NCI-H82 (cell line): ENCODE results near the gene RASGRP3.

ENCODE experiments used
- DNase-seq: peaks from one replicate; lab custom pipeline; 2025; lab: John Stamatoyannopoulos, UW

The RASGRP3 gene

GRCh38 chr2:33491441-33492084, 15.1 kb downstream of the RASGRP3 start:
- DNase-seq = no peak

GRCh38 chr2:33492399-33493134, 16.1 kb downstream of the RASGRP3 start:
- DNase-seq = no peak

DNA sequence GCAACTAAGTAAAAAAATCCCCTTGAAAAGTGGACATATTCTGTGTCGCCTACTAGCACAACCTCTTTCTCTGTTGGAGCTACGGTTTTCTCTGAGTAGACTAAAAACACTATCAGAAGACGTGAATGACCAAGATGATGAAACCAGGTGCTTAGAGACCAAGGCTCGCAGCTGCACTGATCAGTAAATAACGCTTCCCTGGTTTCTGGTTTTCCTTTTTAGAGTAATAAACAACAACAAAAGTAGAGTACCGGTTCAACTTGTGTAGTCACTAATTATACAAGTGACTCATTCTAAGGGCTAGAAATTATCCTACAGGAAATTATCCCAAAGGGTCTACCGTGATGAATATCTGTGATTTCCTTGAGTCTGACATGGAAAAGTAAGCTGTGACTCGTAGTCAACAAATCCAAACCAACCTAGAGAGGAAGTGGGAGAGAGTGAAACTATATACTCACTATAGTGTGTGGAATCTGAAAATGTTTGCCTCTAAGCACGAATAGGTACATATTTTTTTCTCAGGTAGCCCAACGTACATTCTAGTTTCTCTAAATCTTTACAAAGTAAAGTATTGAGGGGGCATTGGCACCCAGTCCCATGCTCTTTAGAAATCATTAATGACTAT, 17.8 kb downstream of the RASGRP3 start:
- DNase-seq = no peak

GRCh38 chr2:33494877-33495641, 18.6 kb downstream of the RASGRP3 start:
- DNase-seq = no peak

DNA sequence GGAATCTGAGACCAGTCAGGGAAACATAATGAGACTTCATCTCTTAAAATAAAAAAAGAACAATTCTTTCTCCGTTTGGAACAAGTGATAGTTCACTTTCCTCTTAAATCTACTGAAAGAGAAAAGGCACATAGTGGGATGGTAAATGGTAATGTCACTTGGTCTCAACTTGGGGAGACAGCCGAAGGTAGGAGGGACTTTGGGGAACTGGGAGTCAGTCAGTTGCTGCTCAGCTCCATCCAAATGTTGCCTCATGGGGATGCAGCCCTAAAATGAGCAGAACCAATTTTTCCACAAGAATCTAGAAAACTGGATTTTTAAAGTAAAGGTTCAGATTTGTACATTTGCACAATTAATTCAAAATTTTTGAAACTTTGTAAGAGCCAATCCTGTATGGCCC, 19.2 kb downstream of the RASGRP3 start:
- DNase-seq = no peak

GRCh38 chr2:33496150-33496549, 19.7 kb downstream of the RASGRP3 start:
- DNase-seq = no peak

DNA sequence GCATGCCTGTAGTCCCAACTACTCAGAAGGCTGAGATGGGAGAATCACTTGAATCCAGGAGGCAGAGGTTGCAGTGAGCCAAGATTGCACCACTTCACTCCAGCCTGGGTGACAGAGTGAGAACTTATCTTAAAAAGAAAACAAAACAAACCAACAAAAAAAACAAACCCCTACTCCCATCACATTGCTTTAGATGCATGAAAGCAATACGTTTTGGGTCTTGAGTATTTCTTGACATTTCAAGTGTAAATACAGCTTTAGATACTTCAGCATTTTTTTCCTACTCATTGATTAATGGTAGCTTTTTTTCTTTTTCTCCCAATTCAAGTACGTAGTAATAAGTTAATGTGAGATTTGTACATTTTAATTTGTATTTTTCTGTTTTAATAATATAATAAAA, 20.3 kb downstream of the RASGRP3 start:
- DNase-seq = no peak

DNA sequence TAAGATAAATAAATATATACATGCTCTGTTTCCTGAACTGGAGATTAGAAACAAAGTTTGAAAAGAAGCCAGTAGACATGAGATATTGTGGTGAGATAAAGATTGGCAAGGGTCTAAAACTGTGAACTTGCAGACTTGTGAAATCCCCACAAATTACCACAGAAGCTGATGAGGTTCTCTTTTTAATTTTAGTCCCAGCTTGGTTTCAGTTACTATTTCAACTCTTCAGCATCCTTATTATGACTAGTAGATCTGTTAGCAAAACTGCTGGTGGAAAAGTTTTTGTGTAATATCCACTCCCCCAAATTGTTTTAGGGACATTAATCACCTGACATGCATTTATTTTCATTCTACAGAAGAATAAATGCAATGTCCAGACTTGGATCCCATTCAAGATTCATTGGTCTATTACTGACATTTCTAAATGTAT, 20.8 kb downstream of the RASGRP3 start:
- no peak for DNase-seq

- no peak for DNase-seq
These were observed 22.0 kb downstream of the RASGRP3 start for GRCh38 chr2:33498291-33498956.

GRCh38 chr2:33500177-33500576, 23.7 kb downstream of the RASGRP3 start:
- DNase-seq = no peak

DNA sequence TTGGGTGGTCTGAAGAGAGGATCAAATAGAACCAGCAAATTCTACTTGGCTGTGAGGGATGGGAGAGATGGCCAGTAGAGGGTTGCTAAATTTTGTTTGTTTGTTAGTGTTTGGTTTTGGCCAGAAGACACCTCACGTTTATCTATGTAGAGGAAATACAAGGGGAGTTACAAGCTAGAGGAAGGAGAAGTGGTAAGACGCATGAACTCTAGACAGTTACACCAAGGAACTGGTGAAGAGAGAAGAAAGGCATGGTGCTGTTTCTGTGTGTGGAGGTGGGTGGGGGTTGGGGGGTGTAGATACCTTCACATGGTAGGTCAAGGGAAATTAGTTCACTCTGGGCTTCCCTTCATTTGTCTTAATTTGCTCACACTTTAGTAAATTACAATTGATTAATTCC, 25.6 kb downstream of the RASGRP3 start:
- no peak for DNase-seq

DNA sequence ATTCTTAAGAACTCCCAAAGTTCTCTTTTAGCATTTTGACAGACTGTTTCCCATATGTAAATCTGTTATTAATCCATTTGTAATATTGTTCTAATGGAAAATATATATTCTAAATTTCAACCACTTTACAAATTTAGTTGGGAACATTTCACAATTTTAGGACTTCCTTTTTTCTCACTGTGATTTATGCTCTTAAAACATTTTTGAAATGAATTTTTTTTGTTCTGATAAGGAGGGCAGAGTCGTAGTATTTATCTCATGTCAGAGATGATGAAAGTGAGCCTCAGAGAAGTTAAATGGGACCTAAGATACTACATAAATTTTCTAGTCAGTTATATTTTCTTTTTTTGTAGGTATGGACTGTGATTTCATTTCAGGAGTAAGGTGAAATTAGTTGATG, 26.6 kb downstream of the RASGRP3 start:
- DNase-seq = no peak

- DNase-seq = no peak
These were observed 29.5 kb downstream of the RASGRP3 start for GRCh38 chr2:33505966-33506365.

DNA sequence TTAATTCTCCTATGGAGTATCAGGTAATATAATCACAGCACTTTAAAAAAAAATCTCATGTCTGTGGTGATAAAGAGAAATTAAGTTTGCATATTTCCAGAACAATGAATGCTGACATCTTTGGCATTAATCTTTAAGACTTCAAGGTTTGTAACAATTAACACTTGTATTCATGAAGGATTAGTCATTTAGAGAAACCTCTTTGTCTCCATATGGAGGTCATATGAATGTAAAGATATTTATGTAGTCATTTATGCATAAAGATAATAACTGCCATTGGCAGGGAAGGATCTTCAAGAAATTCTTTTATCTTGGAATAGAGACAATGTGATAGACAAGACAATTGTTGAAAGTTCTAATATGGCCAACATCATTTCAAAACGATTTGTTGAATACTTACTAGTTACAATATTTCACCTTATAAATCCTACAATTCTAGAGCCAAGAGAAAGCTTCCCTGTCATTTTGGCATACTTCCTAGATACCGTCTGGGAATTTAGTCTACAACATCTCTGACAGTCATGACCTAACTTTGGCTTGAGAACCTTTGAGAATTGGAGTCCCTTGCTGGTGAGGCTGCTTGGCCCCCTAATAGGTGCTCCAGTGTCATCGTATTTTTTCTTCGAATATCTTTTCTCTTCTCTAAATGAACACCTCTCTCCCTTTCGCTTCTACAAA, 33.6 kb downstream of the RASGRP3 start:
- no peak for DNase-seq

DNA sequence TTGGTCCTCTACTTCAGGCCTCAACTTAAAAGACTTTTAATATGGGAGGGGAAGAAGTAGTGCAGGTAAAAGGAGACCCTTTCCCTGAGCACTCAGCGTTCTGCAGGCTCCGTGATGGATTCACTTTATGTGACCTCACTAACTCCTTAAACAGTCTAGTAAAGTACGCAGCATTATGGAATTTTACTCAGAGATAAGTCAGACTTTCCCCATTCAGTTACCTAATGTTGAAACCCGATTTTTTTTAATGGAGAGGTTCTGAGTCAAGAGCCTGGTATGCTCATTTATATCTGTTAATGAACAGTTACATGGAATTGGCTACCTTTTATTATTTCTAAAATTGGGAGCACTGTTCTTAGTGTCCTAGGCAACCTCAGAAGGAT, 34.1 kb downstream of the RASGRP3 start:
- no peak for DNase-seq

- DNase-seq = no peak
These were observed 34.7 kb downstream of the RASGRP3 start for GRCh38 chr2:33511141-33511540.

- no peak for DNase-seq
These were observed 35.7 kb downstream of the RASGRP3 start for GRCh38 chr2:33512112-33512511.

DNA sequence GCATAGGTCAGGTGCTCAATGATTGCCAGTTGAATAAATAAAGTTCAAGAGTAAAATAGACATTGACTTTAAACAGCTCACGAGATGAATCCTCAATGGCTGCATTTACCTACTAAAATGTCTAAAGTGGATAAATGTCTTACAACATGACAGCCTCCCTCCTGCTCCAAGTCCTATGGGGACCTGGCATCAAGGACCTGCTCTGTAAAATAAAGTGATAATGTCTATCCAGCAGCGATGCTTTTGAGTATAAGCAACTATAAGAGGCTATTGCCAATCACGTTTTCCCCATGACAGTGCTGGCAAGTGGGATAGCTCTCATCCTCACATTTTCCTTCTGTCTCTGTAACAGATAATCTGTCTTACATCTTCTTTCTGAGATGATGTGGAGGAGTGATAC, 37.0 kb downstream of the RASGRP3 start:
- no peak for DNase-seq

- DNase-seq = no peak
These were observed 40.1 kb downstream of the RASGRP3 start for GRCh38 chr2:33516456-33516995.

DNA sequence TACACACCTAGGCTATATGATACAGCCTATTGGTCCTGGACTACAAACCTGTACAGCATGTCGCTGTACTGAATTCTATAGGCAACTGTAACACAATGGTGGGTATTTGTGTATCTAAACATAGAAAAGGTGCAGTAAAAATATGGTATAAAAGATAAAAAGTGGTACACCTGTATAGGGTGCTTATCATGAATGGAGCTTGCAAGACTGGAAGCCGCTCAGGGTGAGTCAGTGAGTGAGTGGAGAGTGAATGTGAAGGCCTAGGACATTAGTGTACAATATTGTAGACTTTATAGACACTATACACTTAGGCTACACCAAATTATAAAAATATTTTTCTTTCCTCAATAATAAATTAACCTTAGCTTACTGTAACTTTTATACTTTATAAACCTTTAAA, 41.8 kb downstream of the RASGRP3 start:
- DNase-seq = no peak

DNA sequence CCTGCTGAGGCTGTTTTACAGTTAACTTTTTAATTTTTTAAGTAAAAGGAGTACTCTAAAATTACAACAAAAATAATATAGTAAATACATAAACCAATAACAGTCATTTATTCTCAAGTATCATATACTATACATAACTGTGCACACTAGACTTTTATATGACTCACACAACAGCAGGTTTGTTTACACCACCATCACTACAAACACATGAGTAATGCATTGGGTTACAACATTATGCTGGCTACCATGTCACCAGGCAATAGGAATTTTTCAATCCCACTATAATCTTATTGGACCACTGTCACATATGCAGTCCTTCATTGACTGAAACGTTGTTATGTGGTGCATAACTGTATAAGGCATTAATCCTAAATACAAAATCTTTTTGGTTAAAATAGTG, 42.5 kb downstream of the RASGRP3 start:
- no peak for DNase-seq
